ENCODE results near the gene TAF15.
A peak's percentile ranks its signal among the peaks of the same experiment; 100 is the strongest.

Gene TAF15

DNA sequence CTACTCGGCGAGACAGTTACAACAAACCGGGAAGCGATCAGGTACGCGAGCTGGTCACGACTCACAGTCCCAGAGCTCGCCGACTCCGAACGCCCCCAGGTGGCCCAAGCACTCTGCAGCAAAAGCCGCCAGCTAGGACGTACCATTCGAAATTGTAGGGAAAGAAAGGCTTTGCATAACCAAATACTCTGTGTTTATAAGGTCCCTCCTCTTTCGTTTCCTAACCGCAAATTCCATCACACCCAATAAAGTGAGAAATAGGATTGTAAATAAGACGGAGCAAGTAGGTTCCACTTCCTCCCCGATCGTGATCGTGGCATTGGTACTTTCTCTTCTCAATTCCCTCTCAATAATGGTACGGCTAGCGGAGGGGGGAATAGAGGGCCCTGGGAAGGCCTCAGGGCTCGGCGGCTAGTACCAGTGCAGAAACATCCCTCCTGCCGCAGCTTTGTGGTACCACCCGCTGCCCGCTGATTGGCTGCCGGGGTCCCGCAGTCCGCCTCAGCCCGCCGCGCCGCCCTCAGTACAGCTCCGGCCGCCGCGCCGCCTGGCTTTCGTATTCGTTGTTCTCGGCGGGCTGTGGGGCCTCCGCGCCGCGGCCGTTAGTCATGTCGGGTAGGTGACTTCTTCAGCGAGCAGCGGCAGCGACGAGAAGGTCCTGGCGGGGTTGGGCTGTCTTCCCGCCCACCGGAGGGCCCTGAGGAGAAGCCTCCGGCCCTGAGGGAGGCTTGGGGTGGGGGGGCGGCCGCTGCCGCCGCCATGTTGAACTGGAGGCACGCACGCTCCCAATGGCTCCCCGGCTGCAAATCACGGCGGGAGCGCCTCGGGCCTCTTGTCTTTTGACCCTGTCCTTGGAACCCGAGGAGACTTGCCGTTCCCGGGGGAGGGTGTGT is at the start of gene TAF15:
Gene TAF15 (plus strand): TSS at position 523 of the 893 bp plus-strand sequence. CDS start 86 bp downstream, at position 609.
- peak; percentile 96 for DNase-seq

DNA sequence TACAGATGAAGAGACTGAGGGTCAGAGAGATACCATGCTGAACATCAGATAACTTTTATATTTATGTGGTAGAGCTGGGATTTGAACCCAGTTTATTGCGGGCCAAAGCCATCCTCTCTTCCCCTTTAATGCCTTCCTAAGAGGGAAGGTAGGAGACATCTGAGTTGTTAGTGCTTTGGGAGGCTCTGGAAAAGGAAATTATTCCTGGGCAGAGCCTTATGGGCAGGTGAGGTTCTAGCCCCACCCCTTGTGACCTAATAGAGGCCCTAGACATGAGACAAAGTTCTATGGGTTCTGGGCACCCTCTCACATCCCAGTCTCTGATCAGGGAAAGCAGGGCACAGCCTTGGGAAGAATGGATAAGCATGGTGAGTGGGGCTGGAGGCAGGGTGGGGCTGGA is 48.7 kb upstream of the TAF15 start, which contains the start of gene C17orf50:
Gene C17orf50 (plus strand): TSS at position 301 of the 400 bp plus-strand sequence. CDS start 55 bp downstream, at position 356.
- no peak for DNase-seq

DNA sequence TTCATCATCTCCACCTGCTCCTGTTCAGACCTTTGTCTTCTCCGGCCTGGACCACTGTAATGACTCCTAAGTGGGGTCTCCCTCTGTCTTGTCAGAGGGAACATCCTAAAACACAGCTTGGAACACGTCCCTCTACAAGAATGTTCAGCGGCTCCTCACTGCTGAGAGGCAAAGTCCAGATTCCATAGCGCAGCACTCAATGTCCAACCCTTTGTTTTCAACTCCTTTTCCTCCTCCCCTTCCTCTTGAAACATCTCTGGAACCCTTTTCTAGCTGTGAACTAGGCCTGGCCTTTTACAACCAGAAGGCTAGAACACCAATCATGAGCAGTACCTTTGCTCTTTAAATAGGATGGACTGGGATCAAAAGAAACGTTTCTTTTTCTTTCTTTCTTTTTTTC is 47.7 kb upstream of the TAF15 start:
- no peak for DNase-seq

DNA sequence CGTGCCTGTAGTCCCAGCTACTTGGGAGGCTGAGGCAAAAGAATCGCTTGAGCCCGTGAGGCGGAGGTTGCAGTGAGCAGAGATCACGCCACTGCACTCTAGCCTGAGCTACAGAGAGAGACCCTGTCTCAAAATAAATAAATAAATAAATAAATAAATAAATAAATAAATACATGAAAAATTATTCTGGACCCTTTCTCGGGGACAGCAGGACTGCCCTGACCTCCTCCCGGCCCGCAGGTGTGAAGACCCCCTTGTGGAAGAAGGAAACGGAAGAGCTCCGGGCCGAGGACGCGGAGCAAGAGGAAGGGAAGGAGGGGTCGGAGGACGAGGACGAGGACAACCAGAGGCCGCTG is 45.5 kb upstream of the TAF15 start:
- DNase-seq = no peak

DNA sequence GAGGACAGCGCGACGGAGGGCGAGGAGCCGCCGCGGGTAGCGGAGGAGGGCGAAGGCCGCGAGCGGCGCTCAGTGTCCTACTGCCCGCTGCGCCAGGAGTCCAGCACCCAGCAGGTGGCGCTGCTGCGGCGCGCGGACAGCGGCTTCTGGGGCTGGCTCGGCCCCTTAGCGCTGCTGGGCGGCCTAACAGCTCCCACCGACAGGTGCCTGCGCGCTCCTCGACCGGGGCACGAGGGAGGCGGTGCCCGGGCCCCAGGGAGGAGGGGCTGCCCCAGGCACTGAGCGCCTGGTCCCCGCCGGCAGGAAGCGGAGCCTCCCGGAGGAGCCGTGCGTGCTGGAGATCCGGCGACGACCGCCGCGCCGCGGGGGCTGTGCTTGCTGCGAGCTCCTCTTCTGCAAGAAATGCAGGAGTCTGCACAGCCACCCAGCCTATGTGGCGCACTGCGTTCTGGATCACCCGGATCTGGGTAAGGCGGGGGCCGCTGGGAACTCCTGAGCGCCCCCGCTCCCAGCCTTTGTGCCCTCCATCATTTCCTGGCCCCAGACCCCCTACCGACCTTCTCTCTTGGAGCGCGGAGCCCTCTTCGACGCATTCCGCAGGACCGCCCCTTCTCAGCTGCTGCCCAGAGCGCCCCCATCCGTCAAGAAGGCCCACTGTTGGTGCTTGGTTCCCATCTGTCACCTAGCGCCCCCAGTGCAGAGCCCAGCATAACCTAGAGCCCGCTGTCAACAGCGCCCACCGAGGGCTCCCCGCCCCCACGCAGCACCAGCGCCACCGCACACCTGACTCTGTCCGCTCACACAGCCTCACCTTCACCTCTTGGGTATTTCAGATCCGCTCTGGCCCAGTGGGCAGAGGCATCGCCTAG is 44.9 kb upstream of the TAF15 start:
- DNase-seq = peak; percentile 86

DNA sequence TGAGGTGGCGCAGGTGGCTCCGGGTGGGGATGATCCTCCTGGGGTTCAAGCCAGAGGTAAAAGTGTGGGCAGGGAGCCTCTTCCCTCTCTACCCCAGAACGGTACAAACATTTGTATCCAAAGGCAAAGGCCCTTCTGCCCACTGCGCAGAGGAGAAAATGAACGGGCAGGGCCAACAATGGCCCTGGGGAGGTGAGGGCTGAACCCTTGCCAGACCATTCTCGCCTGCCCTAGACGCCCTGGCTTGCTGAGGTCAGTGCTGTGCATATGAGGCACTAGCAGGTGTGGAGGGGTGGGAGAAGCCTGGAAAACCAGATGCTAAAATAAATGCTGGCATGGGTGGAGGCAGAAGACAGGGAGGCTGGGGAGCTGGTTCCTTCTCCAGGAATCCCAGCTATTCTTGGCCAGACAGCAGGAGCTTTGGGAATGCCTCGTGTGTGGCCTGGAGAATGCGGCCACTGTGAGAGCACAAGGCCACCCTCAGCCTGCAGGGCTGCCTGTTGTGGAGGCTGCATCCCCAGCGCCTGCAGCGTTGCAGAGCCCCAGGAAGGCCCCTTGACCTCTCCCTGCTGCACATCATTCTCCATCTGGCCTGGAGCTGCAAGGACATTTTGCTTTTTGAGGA is 44.1 kb upstream of the TAF15 start:
- no peak for DNase-seq

DNA sequence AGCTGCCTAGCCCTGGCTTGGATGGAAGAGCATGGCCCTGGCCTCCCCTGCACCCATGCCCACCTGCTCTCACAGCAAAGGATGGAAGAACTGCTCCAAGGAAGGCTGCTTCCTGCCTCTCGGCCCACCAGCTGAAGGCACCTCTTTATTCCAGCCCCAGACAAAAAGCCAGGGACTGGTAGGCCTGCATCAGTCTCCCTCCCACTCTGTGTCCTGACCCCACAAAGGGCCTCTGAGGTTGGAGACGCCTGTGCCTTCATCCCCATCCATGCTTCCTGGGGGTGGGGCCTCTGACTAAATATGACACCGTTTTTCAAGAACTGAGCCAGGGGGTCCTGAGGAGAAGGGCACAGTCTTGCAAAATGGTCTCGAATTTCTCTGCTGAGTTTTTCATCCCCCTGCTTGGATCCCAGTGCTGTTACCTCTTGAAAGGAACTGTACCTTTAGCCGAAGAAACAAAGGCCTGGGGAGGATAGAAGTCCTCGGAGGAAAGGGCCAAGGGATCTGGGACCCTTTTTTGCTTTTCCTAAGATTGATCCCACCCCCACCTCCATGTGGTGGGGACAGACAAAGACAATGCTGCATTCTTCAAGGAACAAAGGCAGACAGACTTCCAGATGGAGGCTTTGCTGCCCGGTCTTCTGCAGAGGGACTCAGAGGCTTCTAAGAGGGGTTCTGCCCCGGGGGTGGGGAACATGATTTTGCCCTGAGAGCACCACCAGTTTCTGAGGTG is 43.4 kb upstream of the TAF15 start:
- no peak for DNase-seq

DNA sequence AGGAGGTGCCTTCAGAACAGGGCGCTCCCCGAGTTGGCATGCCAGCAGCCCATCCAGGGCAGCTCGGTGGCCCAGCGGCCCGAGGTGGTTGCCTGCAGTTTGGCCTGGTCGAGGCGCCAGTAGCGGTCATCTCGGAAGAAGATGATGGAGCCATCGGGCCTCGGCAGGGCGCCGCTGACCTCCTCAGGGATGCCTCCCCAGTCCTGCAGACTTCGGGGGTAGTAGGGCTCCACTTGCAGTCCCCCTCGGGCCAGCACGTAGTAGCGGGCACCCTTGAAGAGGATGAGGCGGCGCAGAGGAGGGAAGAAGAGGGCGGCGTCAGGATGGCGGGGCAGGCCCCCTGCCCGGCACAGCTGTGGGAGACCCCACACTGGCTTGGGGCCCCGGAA is 42.8 kb upstream of the TAF15 start:
- DNase-seq = no peak

DNA sequence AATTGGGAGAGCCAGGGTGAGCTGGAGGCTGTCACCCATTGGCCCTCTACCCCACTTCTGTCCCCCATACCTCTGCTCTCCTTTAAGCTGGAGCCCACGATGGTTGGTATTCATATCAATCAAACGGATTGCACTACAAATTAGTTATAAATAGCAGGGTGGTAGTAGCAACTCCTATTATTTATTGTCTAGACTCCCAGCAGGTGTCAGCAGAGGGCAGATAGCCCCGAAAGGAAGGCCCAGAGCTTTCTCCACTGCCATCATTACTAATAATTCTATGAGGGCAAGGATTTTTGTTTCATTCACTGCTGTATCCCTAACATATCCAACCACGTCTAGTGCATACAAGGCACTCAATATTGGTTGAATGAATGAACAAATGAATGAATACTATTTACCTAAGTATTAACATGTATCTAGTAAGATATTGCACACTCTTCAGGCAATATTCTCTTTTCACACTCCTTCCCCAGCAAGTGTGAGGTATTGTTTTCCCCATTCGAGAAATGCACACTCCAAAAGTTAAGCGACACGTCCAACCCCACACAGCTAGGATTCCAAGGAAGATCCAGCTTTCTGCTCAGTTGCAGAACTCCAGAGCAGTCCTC is 42.3 kb upstream of the TAF15 start:
- DNase-seq = peak; percentile 45

DNA sequence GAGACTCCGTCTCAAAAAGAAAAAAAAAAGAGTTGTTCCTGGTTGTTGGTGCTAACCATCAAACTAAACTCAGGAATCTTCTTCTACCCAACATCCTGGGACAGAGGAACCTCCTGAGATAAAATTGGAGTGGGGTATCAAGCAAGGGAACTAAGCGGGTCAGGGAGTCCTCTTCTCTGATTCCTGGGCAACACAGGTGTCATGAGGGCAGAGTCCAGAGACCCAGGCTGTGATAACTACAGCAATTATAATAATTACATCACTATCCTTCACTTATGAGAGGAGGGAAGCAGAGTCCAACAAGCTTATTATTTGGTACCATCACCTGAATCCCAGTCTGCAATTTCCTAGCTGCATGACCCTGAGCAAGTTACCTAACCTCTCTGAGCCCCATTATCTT is 40.5 kb upstream of the TAF15 start:
- DNase-seq = no peak

DNA sequence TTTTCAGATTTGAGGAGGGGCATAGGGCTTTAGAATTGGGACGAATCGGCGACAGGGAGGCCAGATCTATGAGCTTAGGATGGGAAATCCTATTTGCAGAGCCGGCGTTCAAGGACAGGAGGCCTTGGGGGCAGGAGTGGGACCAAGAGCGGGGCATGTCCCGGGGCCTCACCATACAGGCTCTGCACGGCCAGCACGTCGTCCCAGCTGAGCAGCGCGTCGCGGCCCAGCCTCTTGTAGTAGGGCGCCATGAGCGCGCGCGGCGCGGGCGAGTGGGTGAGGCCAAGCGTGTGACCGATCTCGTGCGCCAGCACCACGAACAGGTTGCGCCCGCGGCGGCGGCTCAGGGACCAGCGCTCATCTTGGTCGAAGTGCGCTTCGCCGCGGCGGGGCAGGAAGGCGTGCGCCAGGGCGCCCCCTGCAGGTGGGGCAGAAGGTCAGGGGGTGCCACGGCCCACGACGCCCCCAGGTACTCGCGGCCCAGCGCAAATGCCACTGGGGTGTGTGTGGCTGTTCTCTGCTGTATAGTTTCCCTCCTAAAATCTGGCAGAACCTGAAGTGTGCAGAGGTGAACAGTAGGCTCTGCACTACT is 39.3 kb upstream of the TAF15 start:
- no peak for DNase-seq

DNA sequence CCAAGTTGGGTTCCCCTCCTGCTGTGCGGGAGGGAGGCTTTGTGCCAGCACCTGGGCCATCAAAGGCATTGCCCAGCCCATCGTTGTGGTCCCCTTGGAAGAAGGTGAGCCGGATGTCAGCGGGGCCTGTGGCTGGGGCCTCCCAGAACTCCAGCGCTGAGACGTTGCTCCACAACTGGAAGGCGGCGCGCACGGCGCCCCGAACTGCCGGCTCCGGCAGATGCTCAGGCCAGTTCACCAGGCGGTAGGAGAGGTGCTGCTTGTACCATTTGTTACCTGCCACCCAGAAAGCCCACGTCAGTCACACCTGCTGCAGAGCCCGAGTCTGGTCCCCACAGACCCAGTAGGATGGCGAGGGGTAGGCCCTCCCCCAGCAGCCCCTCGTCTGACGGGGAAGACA is 36.2 kb upstream of the TAF15 start:
- DNase-seq = no peak

DNA sequence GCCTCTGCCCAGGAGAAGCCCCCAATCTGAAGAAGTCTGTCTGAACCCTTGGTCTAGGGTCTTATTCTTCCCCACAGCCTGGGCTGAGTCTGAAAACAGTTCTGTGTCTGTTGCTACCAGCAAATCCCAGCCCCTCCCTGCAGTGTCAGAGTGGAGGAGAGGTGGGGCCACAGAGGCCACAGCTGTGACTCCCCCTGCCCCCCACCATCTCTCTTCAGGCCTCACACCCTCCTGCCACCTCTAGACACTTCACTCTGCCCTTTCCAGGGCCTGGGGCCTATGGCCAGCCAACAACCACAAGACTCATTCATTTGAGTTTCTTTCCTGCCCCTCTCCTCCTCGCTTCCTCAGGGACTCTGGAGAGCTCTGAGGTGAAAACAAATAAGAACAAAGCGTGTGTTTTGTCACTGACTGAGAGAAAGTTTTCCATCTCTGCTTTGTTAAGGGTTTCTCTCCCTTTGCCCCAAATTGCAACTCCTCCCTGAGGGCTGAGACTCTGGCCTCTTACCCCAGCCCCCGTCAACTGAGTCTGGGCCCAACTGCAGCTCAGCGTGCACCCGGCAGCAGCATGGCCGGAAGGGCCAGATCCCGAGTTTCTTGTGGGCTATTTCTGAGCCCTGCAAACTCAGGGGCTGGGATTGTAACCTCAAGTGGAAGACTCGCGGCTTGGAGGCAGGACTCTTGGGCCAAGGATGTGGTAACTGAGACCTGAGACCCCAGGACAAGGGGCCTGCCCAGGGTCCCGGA is 35.4 kb upstream of the TAF15 start:
- no peak for DNase-seq

DNA sequence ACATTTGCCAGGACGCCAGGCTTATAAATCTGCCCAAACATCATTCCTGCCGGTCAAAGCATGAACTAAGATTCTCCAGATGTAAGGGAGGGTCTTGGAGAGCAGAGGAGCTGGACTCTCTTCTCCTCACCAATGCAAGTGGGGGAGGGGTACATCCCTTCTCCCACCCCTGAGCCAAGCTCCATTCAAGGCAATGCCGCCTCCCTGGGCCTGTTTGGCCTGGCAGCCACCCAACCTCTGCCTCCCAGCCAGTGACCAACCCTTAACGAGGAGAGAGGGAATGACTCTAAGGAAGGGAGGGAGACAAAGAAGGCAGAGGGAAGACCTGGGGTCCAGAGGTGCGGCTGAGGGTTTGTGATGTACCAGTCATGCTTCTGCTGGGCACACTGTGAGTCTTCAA is 34.8 kb upstream of the TAF15 start:
- no peak for DNase-seq

DNA sequence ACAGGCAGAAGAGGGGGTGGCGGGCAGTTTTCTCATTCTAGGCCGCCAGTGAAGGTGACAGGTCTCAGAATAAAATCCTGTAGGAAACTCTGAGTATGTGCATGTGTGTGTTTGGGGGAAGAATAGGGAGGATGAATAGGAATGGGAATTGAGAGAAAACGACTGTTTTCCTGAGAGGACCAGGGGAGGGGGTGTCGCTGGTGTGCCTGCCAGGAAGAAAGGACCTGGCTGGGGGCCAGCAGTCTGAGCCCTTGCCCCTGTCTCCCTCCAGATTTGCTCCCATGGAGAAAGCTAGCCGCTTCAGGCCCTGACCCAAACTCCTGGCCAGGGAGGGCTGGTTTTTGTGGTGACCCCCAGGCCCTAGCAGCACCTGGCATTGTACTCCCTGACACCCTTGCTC is 34.2 kb upstream of the TAF15 start:
- no peak for DNase-seq

DNA sequence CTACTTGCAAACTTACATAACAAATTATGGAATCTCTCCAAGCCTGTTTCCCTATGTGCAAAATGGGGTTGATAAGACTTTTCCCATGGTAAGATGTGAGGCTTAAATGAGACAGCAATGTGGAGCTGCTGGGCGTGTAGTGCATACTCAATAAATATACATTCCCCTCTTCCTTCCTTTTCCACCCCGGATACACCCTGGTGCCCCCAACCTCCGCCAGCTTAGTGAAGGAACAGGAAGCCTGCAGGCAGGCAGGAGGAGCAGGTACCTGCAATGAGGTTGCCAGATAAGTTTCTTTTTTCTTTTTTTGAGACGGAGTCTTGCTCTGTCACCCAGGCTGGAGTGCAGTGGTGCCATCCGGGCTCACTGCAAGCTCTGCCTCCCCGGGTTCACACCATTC is 33.7 kb upstream of the TAF15 start:
- no peak for DNase-seq

DNA sequence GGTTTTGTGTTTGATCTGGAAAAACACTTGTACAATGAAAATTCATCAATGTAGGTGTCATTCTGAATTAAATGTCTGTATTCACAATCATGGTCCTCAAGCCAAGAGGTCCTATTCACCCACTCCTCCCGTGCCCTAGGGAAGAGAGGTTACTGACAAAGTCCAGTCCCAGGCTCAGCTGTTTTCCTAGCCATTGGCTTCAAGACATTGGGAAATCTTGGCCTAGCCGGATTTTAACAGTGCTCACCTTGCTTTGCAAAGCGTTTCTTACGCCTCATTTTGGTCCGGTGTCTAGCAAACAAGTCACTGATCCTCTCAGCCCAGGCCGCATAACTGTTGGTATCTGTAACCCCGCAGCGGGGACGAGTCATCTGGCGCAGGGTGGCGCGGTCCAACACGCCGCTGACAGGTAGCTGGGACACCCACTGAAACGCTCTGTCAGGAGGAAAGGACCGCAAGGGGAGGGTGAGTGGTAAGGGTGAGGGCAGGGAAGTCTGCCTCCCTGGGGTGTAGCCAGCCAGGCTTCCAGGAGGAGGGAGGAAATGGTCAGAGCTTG is 30.6 kb upstream of the TAF15 start:
- DNase-seq = no peak

DNA sequence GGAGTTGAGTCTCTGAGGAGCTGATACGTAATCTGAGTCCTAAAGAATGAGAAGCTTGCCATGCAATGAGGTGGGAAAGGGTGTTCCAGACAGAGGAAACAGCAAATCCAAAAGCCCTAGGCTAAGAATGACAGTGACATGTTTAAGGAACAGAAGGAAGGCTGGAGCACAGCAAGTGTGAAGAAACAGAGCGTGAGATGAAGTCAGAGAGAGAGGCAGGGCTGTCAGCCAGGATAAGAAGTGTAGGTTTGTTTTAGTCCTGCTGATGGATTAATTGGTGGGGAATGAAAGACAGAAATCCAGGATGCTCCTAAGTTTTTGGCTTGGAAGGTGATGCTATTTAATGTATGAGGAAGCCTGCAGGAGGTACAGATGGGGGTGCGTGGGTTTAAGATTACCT is 28.3 kb upstream of the TAF15 start:
- DNase-seq = no peak

DNA sequence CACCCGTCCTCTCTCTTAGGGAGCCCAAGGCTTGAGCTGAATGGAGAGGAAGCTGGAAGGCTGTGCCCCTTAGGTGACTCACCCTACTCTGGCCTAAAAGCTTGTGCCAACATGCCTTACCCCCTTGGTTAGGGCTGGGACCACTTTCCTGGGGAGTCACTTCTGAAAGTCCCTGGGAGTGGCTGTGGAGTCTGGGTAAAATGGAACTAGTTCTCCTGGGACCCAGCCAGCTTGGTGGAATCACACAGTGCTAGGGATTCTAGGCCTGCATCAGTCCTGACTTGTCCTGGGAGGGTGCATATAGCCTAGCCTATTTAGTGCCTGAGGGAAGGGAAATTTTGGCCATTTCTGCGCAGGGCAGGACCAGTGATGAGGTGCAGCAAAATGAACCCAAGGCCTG is 24.4 kb upstream of the TAF15 start:
- no peak for DNase-seq

DNA sequence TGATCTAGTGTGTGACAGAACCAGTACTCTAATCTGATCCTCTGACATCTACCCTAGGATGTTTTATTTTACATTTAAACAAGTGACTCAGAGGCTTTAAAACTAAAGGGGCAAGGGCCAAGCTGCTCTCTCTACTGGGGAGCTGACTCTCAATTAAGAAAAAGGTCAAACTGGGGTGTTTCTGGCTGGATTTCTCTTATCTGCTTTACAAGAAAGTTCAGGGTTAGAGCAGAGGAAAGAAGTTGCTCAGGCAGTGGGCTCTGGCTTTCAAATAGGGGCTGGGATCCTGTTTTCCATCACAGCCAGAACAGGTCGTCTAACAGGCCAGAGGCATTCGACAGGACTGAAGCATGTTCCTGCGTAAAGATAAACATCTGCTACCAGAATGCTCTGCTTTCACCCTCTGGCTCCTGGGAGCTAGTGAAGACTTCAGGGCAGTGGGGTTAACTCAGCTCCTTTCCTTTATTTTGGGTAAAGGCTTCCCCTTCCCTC is 22.3 kb upstream of the TAF15 start:
- DNase-seq = no peak

Data from activated naive CD4-positive, alpha-beta T cell treated with anti-CD3 and anti-CD28 coated beads, Interleukin-2, amount 50 U/mL, for 16 hours (primary cell).